ENCODE results near the gene THTPA. TPM values are rescaled to one million over a fixed set of nuclear protein-coding genes. Genes with fewer than 3 reads are reported as not detected.

THTPA gene
- total and polyA plus RNA-seq, 7 donors = 8.9 to 35.4 (median 22.0) TPM

- TF ChIP-seq POLR2AphosphoS5 (IDR thresholded peaks at IDR 0.05) (no peak), EP300 (IDR thresholded peaks at IDR 0.05) (no peak), POLR2A (IDR thresholded peaks at IDR 0.05) (no peak), CTCF (IDR thresholded peaks at IDR 0.05) (no peak)
- peak; percentile 29 for DNase-seq
- Histone ChIP-seq H3K27ac (no peak overlapping the region), H3K4me3 (no peak overlapping the region), H3K4me1 (peaks cover 0 to 37% (median 19%) of the 10 kb centered on the region in 4 donors), H3K36me3 (no peaks in the 10 kb centered on the region), H3K9me3 (no peaks in the 10 kb centered on the region), H3K27me3 (peaks cover 30 to 72% (median 48%) of the 10 kb centered on the region in 3 donors)
- 76 to 88% methylated on average over 3 of the region's 3 CpGs for WGBS, 2 donors
- intact Hi-C loops (cut with DNase I) = no loop called here
Observed at GRCh38 chr14:23579311-23579630, 23.2 kb downstream of the THTPA start.

GRCh38 chr14:23579739-23580138 lies 23.7 kb downstream of the THTPA start:
- H3K9me3 ChIP-seq = no peaks in the 10 kb centered on the region
- no peak for TF ChIP-seq POLR2AphosphoS5 (IDR thresholded peaks at IDR 0.05)
- no peak for TF ChIP-seq CTCF (IDR thresholded peaks at IDR 0.05)
- no peak for TF ChIP-seq EP300 (IDR thresholded peaks at IDR 0.05)
- TF ChIP-seq POLR2A (IDR thresholded peaks at IDR 0.05) = no peak
- intact Hi-C loops (cut with DNase I) = no loop called here
- no peak for DNase-seq
- peaks cover 30 to 67% (median 45%) of the 10 kb centered on the region in 3 donors for H3K27me3 ChIP-seq
- H3K4me1 ChIP-seq = peaks cover 0 to 37% (median 19%) of the 10 kb centered on the region in 4 donors
- no peak overlapping the region for H3K27ac ChIP-seq
- H3K4me3 ChIP-seq = no peak overlapping the region
- H3K36me3 ChIP-seq = no peaks in the 10 kb centered on the region

- 91 to 92% methylated on average over 24 of the region's 24 CpGs for WGBS, 2 donors
- H3K27me3 ChIP-seq = peaks cover 28 to 61% (median 39%) of the 10 kb centered on the region in 3 donors
- intact Hi-C loops (cut with DNase I) = no loop called here
- no peak overlapping the region for H3K27ac ChIP-seq
- peaks cover 0 to 37% (median 19%) of the 10 kb centered on the region in 4 donors for H3K4me1 ChIP-seq
- H3K4me3 ChIP-seq = no peak overlapping the region
- no peaks in the 10 kb centered on the region for H3K9me3 ChIP-seq
- TF ChIP-seq POLR2AphosphoS5 (IDR thresholded peaks at IDR 0.05) (no peak), CTCF (IDR thresholded peaks at IDR 0.05) (no peak), POLR2A (IDR thresholded peaks at IDR 0.05) (no peak)
- DNase-seq = peak; percentile 37
- no peaks in the 10 kb centered on the region for H3K36me3 ChIP-seq
Observed at GRCh38 chr14:23580152-23580926, 24.3 kb downstream of the THTPA start.

- intact Hi-C loops (cut with DNase I) = no loop called here
- peaks cover 0 to 32% (median 18%) of the 10 kb centered on the region in 4 donors for H3K4me1 ChIP-seq
- no peak overlapping the region for H3K27ac ChIP-seq
- no peaks in the 10 kb centered on the region for H3K36me3 ChIP-seq
- WGBS, 2 donors = 94 to 95% methylated on average over 6 of the region's 8 CpGs
- H3K9me3 ChIP-seq = no peaks in the 10 kb centered on the region
- peak; percentile 26 for DNase-seq
- no peak overlapping the region for H3K4me3 ChIP-seq
- TF ChIP-seq POLR2A (IDR thresholded peaks at IDR 0.05) (no peak), CTCF (IDR thresholded peaks at IDR 0.05) (no peak), EP300 (IDR thresholded peaks at IDR 0.05) (no peak), POLR2AphosphoS5 (IDR thresholded peaks at IDR 0.05) (no peak)
- peaks cover 23 to 56% (median 33%) of the 10 kb centered on the region in 3 donors for H3K27me3 ChIP-seq
Observed at GRCh38 chr14:23580948-23581281, 24.8 kb downstream of the THTPA start.
